IgD-negative memory B cell (primary cell): ENCODE results near the gene MEOX1. TPM values are rescaled to one million over a fixed set of nuclear protein-coding genes. Genes with fewer than 3 reads are reported as not detected.

Experiments
- H3K27ac Mint-ChIP-seq, 3 donors: one replicate each; pipeline ENCODE4 v1.8.0; 2020 to 2022; ENCODE audit warnings: mild to moderate bottlenecking in 3 of 3, mixed read lengths in 3 of 3, moderate library complexity in 1 of 3
- H3K27me3 Mint-ChIP-seq: one replicate; pipeline ENCODE4 v1.8.0; 2021; ENCODE audit warnings: mixed read lengths
- H3K36me3 Mint-ChIP-seq: one replicate; pipeline ENCODE4 v1.8.0; 2020; ENCODE audit warnings: mild to moderate bottlenecking, mixed read lengths
- H3K4me1 Mint-ChIP-seq, 3 donors: one replicate each; pipeline ENCODE4 v1.8.0; 2020 to 2022; ENCODE audit warnings: mixed read lengths in 3 of 3, mild to moderate bottlenecking in 1 of 3
- H3K4me3 Mint-ChIP-seq, 4 donors: one replicate each; pipeline ENCODE4 v1.8.0; 2020 to 2022; ENCODE audit warnings: mild to moderate bottlenecking in 4 of 4, mixed read lengths in 4 of 4, moderate library complexity in 3 of 4
- H3K9me3 Mint-ChIP-seq, 3 donors: one replicate each; pipeline ENCODE4 v1.8.0; 2020 to 2021; ENCODE audit warnings: mixed read lengths in 3 of 3, mild to moderate bottlenecking in 1 of 3
- polyA plus RNA-seq: library from polyadenylated mRNA; unstranded; fragments of 300-500 nt; fragmentation: Illumina TruSeq; gene quantifications from one replicate; pipeline ENCODE4 v1.2.3, GENCODE V29; 2021

Gene MEOX1
- polyA plus RNA-seq, 1 donor from 2014 or later: not detected

DNA sequence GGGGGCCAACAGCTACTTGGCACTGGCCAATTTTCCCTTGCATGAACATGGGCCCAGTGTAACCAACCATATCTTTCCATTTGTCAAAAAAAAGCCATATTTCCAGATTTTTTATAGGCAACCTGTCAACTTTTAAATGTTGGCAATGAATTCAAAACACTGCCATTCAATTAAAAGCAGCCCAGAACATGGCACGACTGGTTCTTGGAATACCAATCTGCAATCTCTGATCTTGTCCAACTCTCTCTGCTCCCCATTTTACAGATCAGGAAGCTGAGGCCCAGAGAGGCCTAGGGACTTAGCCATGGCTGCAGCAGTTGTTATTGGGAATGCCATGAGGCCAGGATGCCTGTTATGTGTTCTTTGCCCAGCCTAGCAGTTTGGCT is 8.9 kb upstream of the MEOX1 start:
- H3K9me3 Mint-ChIP-seq: no peaks in the 10 kb centered on the region
- H3K4me1 Mint-ChIP-seq: peaks cover 0 to 9% (median 4%) of the 10 kb centered on the region in 3 donors
- H3K4me3 Mint-ChIP-seq: no peak overlapping the region
- no peaks in the 10 kb centered on the region for H3K36me3 Mint-ChIP-seq
- peaks cover 2% of the 10 kb centered on the region for H3K27me3 Mint-ChIP-seq
- H3K27ac Mint-ChIP-seq: no peak overlapping the region

- Mint-ChIP-seq H3K27me3 (peaks cover 2% of the 10 kb centered on the region), H3K4me3 (no peak overlapping the region), H3K27ac (no peak overlapping the region), H3K9me3 (no peaks in the 10 kb centered on the region), H3K4me1 (peaks cover 0 to 9% (median 4%) of the 10 kb centered on the region in 3 donors), H3K36me3 (no peaks in the 10 kb centered on the region)
These were observed 8.4 kb upstream of the MEOX1 start for GRCh38 chr17:43669971-43670644.

- H3K27ac Mint-ChIP-seq: no peak overlapping the region
- H3K36me3 Mint-ChIP-seq: no peaks in the 10 kb centered on the region
- H3K4me1 Mint-ChIP-seq: peaks cover 0 to 4% (median 0%) of the 10 kb centered on the region in 3 donors
- H3K27me3 Mint-ChIP-seq: peaks cover 3% of the 10 kb centered on the region
- no peaks in the 10 kb centered on the region for H3K9me3 Mint-ChIP-seq
- H3K4me3 Mint-ChIP-seq: no peak overlapping the region
These were observed 6.2 kb upstream of the MEOX1 start for GRCh38 chr17:43667947-43668348.

GRCh38 chr17:43667506-43667905 is 5.8 kb upstream of the MEOX1 start:
- no peaks in the 10 kb centered on the region for H3K36me3 Mint-ChIP-seq
- H3K9me3 Mint-ChIP-seq: no peaks in the 10 kb centered on the region
- H3K27me3 Mint-ChIP-seq: peaks cover 3% of the 10 kb centered on the region
- no peak overlapping the region for H3K4me3 Mint-ChIP-seq
- peaks cover 0 to 4% (median 0%) of the 10 kb centered on the region in 3 donors for H3K4me1 Mint-ChIP-seq
- no peak overlapping the region for H3K27ac Mint-ChIP-seq

- H3K27ac Mint-ChIP-seq: no peak overlapping the region
- H3K4me1 Mint-ChIP-seq: no peaks in the 10 kb centered on the region
- H3K36me3 Mint-ChIP-seq: peaks cover 2% of the 10 kb centered on the region
- no peaks in the 10 kb centered on the region for H3K9me3 Mint-ChIP-seq
- H3K4me3 Mint-ChIP-seq: no peak overlapping the region
- peaks cover 8% of the 10 kb centered on the region for H3K27me3 Mint-ChIP-seq
These were observed 4.2 kb upstream of the MEOX1 start for GRCh38 chr17:43665937-43666236.

DNA sequence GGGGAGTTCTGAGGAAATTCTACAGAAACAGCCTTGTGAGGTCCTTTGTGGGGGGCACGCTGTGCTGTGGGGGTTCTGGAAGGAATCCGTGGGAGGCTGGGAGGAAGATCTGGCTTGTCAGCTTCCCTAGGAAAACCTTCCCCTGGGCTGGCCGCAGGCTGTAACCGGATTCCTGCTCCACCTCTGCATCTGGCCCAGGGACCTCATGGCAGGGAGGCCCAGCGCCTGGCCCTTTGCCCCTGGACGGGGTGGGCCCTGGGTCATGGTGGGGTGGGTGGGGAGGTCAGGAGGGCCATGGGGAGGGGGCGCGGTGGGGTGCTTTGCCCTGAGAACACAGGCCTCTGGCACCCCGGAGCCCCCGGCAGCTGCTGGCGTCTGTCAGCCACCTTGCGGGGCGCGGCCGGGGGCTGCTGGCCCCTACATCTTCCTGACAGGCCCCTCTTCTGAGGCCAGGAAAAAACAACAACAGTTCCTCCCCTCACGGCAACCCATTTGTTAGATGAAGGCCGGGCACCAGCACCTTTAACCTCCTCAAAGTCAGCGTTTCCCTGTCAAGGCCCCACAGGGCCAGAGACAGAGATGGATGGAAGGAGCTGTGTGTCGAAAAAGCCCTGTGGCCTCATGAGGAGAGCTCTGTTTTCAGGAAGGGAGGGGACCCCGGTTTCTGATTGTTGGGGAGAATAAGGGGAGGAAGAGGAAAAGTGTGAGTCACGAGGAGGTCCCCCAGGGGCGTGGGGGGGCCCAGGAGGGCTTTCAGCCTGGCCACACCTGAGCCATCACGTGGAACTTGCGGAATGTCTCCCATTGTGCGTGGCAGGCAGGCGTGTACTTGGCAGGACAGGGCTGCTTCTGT is 3.6 kb upstream of the MEOX1 start:
- Mint-ChIP-seq H3K27me3 (peaks cover 13% of the 10 kb centered on the region), H3K9me3 (no peaks in the 10 kb centered on the region), H3K36me3 (peaks cover 2% of the 10 kb centered on the region), H3K27ac (no peak overlapping the region), H3K4me1 (no peaks in the 10 kb centered on the region), H3K4me3 (no peak overlapping the region)

GRCh38 chr17:43664096-43664495 is 2.4 kb upstream of the MEOX1 start:
- Mint-ChIP-seq H3K9me3 (no peaks in the 10 kb centered on the region), H3K27me3 (peaks cover 21% of the 10 kb centered on the region), H3K4me3 (no peak overlapping the region), H3K36me3 (peaks cover 2% of the 10 kb centered on the region), H3K27ac (peak overlapping the region in 1 of 3 donors; percentile 41), H3K4me1 (no peaks in the 10 kb centered on the region)

GRCh38 chr17:43663383-43663782 is 1.7 kb upstream of the MEOX1 start:
- H3K27me3 Mint-ChIP-seq: peaks cover 21% of the 10 kb centered on the region
- H3K4me1 Mint-ChIP-seq: no peaks in the 10 kb centered on the region

GRCh38 chr17:43662413-43663141 is 855 bp upstream of the MEOX1 start:
- Mint-ChIP-seq H3K36me3 (peaks cover 2% of the 10 kb centered on the region), H3K27ac (no peak overlapping the region), H3K27me3 (peaks cover 21% of the 10 kb centered on the region), H3K4me3 (no peak overlapping the region), H3K4me1 (no peaks in the 10 kb centered on the region), H3K9me3 (no peaks in the 10 kb centered on the region)

More at GRCh38 chr17:43663383-43663782, 1.7 kb upstream of the MEOX1 start:
- Mint-ChIP-seq H3K36me3 (peaks cover 2% of the 10 kb centered on the region), H3K9me3 (no peaks in the 10 kb centered on the region), H3K4me3 (no peak overlapping the region), H3K27ac (no peak overlapping the region)

- no peak overlapping the region for H3K4me3 Mint-ChIP-seq
- peaks cover 24% of the 10 kb centered on the region for H3K27me3 Mint-ChIP-seq
- H3K9me3 Mint-ChIP-seq: no peaks in the 10 kb centered on the region
- H3K4me1 Mint-ChIP-seq: peaks cover 3 to 7% (median 4%) of the 10 kb centered on the region in 3 donors
- peaks cover 2% of the 10 kb centered on the region for H3K36me3 Mint-ChIP-seq
- H3K27ac Mint-ChIP-seq: no peak overlapping the region
These were observed 767 bp downstream of the MEOX1 start for GRCh38 chr17:43660816-43661493.

DNA sequence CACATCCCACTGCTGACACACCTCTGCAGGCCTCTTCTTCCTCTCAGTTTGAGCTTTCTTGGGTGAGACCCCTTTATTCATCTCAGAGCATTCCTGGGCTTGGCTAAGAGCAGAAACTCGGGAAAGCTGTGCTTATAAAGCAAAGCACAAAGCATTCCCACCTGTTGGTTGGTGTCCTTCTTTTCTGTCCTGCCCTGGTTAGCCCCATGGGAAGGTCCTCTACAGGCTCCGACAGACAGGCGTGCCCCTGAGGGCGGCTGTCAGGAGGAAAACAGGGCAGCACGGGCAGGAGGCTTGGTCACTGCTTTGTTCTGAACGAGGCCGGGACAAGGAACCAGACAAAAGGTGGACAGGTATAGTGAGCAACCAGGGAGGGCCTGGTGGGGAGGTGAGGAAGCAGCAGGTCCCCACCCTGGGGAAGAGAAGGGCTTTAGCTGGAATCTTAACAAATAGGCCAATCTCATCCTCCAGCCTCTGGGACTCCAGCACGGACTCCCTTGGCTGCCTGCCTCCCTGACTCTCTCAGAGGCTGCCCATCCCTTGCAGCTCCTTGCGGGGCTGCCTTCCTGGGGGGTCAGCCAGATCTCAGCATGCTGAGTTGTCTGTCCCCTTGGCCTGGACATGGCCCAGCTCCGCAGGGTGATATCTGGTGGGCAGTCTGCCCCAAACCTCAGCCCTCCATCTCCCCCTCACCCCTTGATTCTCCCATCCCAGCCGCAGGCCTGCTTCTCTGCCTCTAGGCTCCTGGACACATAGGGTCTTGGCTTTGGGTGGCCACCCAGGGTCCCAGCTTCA is 1.7 kb downstream of the MEOX1 start:
- H3K27ac Mint-ChIP-seq: no peak overlapping the region
- no peak overlapping the region for H3K4me3 Mint-ChIP-seq
- no peaks in the 10 kb centered on the region for H3K9me3 Mint-ChIP-seq
- peaks cover 4 to 11% (median 6%) of the 10 kb centered on the region in 3 donors for H3K4me1 Mint-ChIP-seq
- H3K36me3 Mint-ChIP-seq: peaks cover 2% of the 10 kb centered on the region
- H3K27me3 Mint-ChIP-seq: peaks cover 24% of the 10 kb centered on the region

DNA sequence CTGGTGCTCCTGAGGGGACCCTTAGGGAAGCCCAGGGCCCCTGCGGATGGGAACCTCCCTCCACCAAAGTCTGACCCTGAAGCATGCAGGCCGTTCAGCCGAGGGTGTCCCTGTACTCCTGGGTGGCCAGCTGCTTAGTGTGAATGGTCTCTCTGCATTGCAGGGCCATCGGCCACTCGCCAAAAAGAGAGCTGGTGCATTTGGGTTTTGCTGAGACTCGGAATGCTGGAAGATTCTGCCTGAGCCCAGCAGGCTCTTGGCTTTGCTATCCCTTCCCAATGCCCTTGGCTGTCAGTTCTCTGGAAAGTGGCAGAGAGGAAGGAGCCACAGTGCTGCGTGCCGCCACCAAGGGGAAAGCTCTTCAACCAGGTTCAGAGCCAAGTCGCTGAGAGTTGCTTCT is 2.8 kb downstream of the MEOX1 start:
- Mint-ChIP-seq H3K4me1 (peaks cover 4 to 11% (median 6%) of the 10 kb centered on the region in 3 donors), H3K27me3 (peaks cover 22% of the 10 kb centered on the region), H3K36me3 (peaks cover 2% of the 10 kb centered on the region), H3K9me3 (no peaks in the 10 kb centered on the region), H3K27ac (no peak overlapping the region), H3K4me3 (no peak overlapping the region)

GRCh38 chr17:43655693-43656255 is 5.9 kb downstream of the MEOX1 start:
- H3K4me1 Mint-ChIP-seq: peaks cover 4 to 11% (median 6%) of the 10 kb centered on the region in 3 donors
- H3K27me3 Mint-ChIP-seq: peaks cover 20% of the 10 kb centered on the region
- H3K9me3 Mint-ChIP-seq: no peaks in the 10 kb centered on the region
- H3K4me3 Mint-ChIP-seq: peak overlapping the region in 2 of 4 donors; percentile 49 to 69
- no peak overlapping the region for H3K27ac Mint-ChIP-seq
- peaks cover 2% of the 10 kb centered on the region for H3K36me3 Mint-ChIP-seq

GRCh38 chr17:43652124-43652480 is 9.6 kb downstream of the MEOX1 start:
- Mint-ChIP-seq H3K4me1 (peaks cover 4 to 11% (median 6%) of the 10 kb centered on the region in 3 donors), H3K36me3 (peaks cover 2% of the 10 kb centered on the region), H3K4me3 (no peak overlapping the region), H3K9me3 (no peaks in the 10 kb centered on the region), H3K27me3 (peaks cover 16% of the 10 kb centered on the region), H3K27ac (no peak overlapping the region)
